ENCODE data around the gene RNF111. TPM values are rescaled to one million over a fixed set of nuclear protein-coding genes. Genes with fewer than 3 reads are reported as not detected.

Gene RNF111
- total and polyA plus RNA-seq, 10 of the 15 experiments (the other 5 are each of a cell fraction or from before 2014, with no cell fraction given): 8.6 to 34.7 (median 15.7) TPM

GRCh38 chr15:58983261-58983660 is 4.2 kb upstream of the RNF111 start:
- in situ Hi-C loops (cut with MboI) (loop anchor here (5.0 kb wide), 1 partner anchor 509 kb away; no protein-coding TSS in a partner anchor), intact Hi-C loops (cut with micrococcal nuclease; ENCODE audit: unreplicated experiment) (loop anchor here (10.0 kb wide), 2 partner anchors 262 to 432 kb away; no protein-coding TSS in a partner anchor)
- no peaks in the 10 kb centered on the region for H3K27me3 ChIP-seq (replicated peaks in 1 of 2; ENCODE audit: control insufficient read depth in 2 of 2, insufficient read depth in 2 of 2, low read length in 1 of 2)
- ChIA-PET SMC1A (ENCODE audit: uncharacterized antibody, unreplicated experiment) (interaction anchor here (0.6 to 2.0 kb wide), 4 partner anchors 307 to 546 kb away, joined by 3 to 8 read pairs (median 4); no protein-coding TSS in a partner anchor), POLR2A (no interaction called here), CTCF (interaction anchor here (1.0 to 1.2 kb wide), 2 partner anchors 507 to 510 kb away, joined by 4 read pairs; no protein-coding TSS in a partner anchor), RAD21 (ENCODE audit: unreplicated experiment) (interaction anchor here (0.6 to 1.3 kb wide), 4 partner anchors 49 to 510 kb away, joined by 3 read pairs; partner anchors contain the start of gene MINDY2)
- H3K9me3 ChIP-seq (replicated peaks; ENCODE audit: control insufficient read depth, insufficient read depth, low read length): no peaks in the 10 kb centered on the region
- no peak overlapping the region for H3K4me2 ChIP-seq (ENCODE audit: control insufficient read depth, insufficient read depth)
- H3K9ac ChIP-seq (ENCODE audit: control insufficient read depth, insufficient read depth, low read length): no peak overlapping the region
- ATAC-seq (no peak), FAIRE-seq (no peak), DNase-seq (ENCODE audit: low read depth, low spot score) (no peak)
- no peak for TF ChIP-seq ATF3 (IDR thresholded peaks at IDR 0.05; ENCODE audit: borderline replicate concordance, extremely low read depth, low read depth, low read length)
- TF ChIP-seq IRF4 (IDR thresholded peaks at IDR 0.05; ENCODE audit: low read depth, low read length): no peak
- TF ChIP-seq CEBPB (IDR thresholded peaks at IDR 0.05; ENCODE audit: borderline replicate concordance in 1 of 2, low read depth in 2 of 2, low read length in 2 of 2): no peak
- TF ChIP-seq ASH2L (IDR thresholded peaks at IDR 0.05; ENCODE audit: borderline replicate concordance, low read depth): no peak
- no peak for TF ChIP-seq TBL1XR1 (IDR thresholded peaks at IDR 0.05; ENCODE audit: low read depth, low read length)
- TF ChIP-seq BRCA1 (IDR thresholded peaks at IDR 0.05; ENCODE audit: low read depth, low read length): no peak
- TF ChIP-seq MTA2 (IDR thresholded peaks at IDR 0.05; ENCODE audit: low read depth): no peak
- TF ChIP-seq ATF2 (IDR thresholded peaks at IDR 0.05; ENCODE audit: low read length): no peak
- no peak for TF ChIP-seq CBX5 (IDR thresholded peaks at IDR 0.05; ENCODE audit: low read depth)
- no peak for TF ChIP-seq MEF2A (IDR thresholded peaks at IDR 0.05; ENCODE audit: insufficient read depth, low read depth, low read length)
- peaks cover 7% of the 10 kb centered on the region for H3K79me2 ChIP-seq (ENCODE audit: control insufficient read depth, insufficient read depth, low read length)
- H2AFZ ChIP-seq (ENCODE audit: control insufficient read depth, low read depth, low read length): no peak overlapping the region
- peaks cover 18% of the 10 kb centered on the region for H3K4me1 ChIP-seq (ENCODE audit: control insufficient read depth, insufficient read depth, low read length)
- no peak overlapping the region for H3K27ac ChIP-seq (ENCODE audit: control insufficient read depth, insufficient read depth)
- BruUV-seq (replicated peaks): no TSS peak
- WGBS (ENCODE audit: insufficient coverage, insufficient replicate concordance, low lambda C conversion rate, missing lambda C conversion rate): 76% methylated on average over 2 of the region's 2 CpGs
- no peak overlapping the region for H3K4me3 ChIP-seq
- H4K20me1 ChIP-seq (ENCODE audit: control insufficient read depth, insufficient read depth): no peaks in the 10 kb centered on the region
- no peaks in the 10 kb centered on the region for H3K36me3 ChIP-seq (ENCODE audit: control insufficient read depth in 2 of 2, insufficient read depth in 2 of 2, low read length in 1 of 2)

Data from GM12878 (cell line).